ENCODE results near the gene MTF2. TPM values are rescaled to one million over a fixed set of nuclear protein-coding genes. Genes with fewer than 3 reads are reported as not detected.

The MTF2 gene
- total RNA-seq, 2 donors from 2014 or later = 13.5 to 13.7 TPM

DNA sequence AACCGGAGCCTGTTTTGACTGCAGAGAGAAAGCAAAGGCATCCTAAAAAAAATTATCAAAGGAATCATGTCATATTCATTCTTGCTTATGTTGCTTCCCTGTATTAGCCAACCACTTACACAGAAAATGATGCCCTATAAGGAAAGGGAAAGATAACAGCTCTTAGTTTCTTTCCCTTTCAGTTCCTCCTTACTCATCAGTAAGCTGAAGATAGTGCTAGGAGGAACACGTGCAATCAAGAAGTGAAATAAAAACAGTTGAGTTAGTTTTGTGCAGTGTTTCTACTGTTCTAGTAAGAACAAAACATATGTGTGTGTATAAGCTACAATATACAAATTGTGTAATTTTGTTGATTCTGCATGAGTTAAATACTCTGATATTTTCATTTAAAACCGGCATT is 45.3 kb upstream of the MTF2 start:
- H3K9me3 ChIP-seq = no peaks in the 10 kb centered on the region
- no peaks in the 10 kb centered on the region for H3K27me3 ChIP-seq
- no peaks in the 10 kb centered on the region for H3K4me1 ChIP-seq
- DNase-seq = no peak
- intact Hi-C loops (cut with DNase I) = no loop called here
- WGBS, 2 donors = 68 to 79% methylated on average over 3 of the region's 3 CpGs
- no peak overlapping the region for H3K4me3 ChIP-seq
- ATAC-seq = no peak
- TF ChIP-seq, protein P1, sequence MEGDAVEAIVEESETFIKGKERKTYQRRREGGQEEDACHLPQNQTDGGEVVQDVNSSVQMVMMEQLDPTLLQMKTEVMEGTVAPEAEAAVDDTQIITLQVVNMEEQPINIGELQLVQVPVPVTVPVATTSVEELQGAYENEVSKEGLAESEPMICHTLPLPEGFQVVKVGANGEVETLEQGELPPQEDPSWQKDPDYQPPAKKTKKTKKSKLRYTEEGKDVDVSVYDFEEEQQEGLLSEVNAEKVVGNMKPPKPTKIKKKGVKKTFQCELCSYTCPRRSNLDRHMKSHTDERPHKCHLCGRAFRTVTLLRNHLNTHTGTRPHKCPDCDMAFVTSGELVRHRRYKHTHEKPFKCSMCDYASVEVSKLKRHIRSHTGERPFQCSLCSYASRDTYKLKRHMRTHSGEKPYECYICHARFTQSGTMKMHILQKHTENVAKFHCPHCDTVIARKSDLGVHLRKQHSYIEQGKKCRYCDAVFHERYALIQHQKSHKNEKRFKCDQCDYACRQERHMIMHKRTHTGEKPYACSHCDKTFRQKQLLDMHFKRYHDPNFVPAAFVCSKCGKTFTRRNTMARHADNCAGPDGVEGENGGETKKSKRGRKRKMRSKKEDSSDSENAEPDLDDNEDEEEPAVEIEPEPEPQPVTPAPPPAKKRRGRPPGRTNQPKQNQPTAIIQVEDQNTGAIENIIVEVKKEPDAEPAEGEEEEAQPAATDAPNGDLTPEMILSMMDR (IDR thresholded peaks at IDR 0.05) = no peak
- no peak for TF ChIP-seq POLR2A (IDR thresholded peaks at IDR 0.05)
- no peak overlapping the region for H3K27ac ChIP-seq
- H3K36me3 ChIP-seq (replicated peaks in 1 of 2; ENCODE audit: insufficient read depth in 1 of 2, low read depth in 2 of 2) = no peaks in the 10 kb centered on the region

DNA sequence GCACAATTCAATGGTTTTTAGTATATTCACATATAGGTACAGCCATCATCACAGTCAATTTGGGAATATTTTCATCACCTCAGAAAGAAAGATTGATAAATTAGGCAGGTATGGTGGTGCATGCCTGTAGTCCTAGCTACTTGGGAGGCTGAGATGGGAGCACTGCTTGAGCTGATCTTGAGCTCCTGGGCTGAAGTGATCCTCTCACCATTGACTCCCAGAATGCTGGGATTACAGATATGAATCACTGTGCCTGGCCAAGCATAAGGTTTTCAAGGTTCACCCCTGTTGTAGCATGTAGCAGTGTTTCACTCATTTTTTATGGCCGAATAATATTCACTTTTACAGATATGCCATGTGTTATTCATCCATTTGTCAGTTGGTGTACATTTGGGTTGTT is 44.7 kb upstream of the MTF2 start:
- Histone ChIP-seq H3K36me3 (replicated peaks in 1 of 2; ENCODE audit: insufficient read depth in 1 of 2, low read depth in 2 of 2) (no peaks in the 10 kb centered on the region), H3K4me3 (no peak overlapping the region), H3K9me3 (no peaks in the 10 kb centered on the region), H3K27ac (no peak overlapping the region), H3K4me1 (no peaks in the 10 kb centered on the region), H3K27me3 (no peaks in the 10 kb centered on the region)
- ATAC-seq (no peak), DNase-seq (no peak)
- no peak for TF ChIP-seq POLR2A (IDR thresholded peaks at IDR 0.05)
- TF ChIP-seq, protein P1 (IDR thresholded peaks at IDR 0.05) = no peak
- intact Hi-C loops (cut with DNase I) = no loop called here
- WGBS, 2 donors = 88 to 94% methylated on average over 1 of the region's 1 CpG

DNA sequence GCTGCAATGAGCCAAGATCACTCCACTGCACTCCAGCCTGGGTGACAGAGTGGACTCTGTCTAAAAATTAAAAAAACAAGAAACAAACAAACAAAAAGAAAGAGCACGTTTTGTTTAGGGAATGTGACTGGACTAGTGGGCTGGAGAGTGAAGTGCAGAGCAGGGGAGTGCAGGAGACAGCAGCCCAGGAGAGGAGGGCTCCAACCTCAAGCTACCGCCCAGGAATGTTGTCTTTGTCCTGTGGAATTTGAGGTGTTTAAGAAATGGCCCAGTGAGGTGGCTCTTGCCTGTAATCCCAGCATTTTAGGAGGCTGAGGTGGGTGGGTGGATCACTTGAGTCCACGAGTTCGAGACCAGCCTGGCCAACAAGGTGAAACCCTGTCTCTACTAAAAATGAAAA is 42.4 kb upstream of the MTF2 start:
- Histone ChIP-seq H3K36me3 (replicated peaks in 1 of 2; ENCODE audit: insufficient read depth in 1 of 2, low read depth in 2 of 2) (no peaks in the 10 kb centered on the region), H3K4me3 (no peak overlapping the region), H3K27ac (no peak overlapping the region), H3K27me3 (no peaks in the 10 kb centered on the region), H3K4me1 (no peaks in the 10 kb centered on the region), H3K9me3 (no peaks in the 10 kb centered on the region)
- WGBS, 2 donors = 70 to 72% methylated on average over 4 of the region's 4 CpGs
- ATAC-seq = no peak
- TF ChIP-seq, protein P1 (IDR thresholded peaks at IDR 0.05) = no peak
- no peak for TF ChIP-seq POLR2A (IDR thresholded peaks at IDR 0.05)
- intact Hi-C loops (cut with DNase I) = no loop called here
- no peak for DNase-seq

DNA sequence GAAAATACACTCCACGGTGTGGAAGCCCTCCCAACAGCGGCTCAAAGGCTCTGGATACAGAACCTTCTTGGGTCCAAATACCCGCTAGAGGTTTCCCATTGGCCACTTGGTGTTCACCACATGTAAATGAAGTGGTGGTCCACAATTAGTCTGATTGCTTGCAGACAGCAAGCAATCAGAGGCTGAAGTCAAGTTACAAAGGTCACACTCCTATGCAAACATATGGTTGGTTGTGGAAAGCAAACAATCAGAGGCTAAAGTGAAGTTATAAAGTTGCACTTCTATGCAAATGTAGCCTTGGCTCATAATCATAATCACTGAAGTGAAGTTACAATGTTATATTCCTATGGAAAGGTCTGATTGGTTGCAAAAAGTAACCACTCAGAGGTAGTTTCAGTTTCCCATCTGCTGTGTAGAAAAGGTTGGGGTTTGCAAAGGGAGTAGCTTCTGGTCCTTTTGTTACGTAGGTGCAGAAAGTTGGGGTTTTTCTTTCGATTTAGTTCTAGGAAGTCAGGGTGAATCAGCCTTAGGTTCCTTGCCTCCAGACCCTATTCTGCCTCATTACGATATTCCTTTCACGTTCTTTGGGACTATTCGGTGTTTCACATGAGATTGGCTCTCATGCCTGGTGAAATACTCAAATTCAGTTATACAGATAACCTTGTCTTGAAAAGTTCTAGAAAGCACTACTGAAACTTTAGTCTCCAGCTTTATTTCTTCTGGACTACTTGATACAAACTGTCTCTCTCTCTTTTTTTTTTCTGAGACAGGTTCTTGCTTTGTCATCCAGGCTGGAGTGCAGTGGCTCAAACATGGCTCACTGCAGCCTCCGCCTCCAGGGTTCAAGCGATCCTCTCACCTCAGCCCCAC is 36.7 kb upstream of the MTF2 start:
- 63 to 68% methylated on average over 10 of the region's 10 CpGs for WGBS, 2 donors
- Histone ChIP-seq H3K4me1 (no peaks in the 10 kb centered on the region), H3K27me3 (no peaks in the 10 kb centered on the region), H3K27ac (no peak overlapping the region), H3K36me3 (replicated peaks in 1 of 2; ENCODE audit: insufficient read depth in 1 of 2, low read depth in 2 of 2) (no peaks in the 10 kb centered on the region), H3K4me3 (no peak overlapping the region), H3K9me3 (no peaks in the 10 kb centered on the region)
- DNase-seq (no peak), ATAC-seq (peak; percentile 24)
- intact Hi-C loops (cut with DNase I) = no loop called here
- TF ChIP-seq, protein P1 (IDR thresholded peaks at IDR 0.05) = no peak
- TF ChIP-seq POLR2A (IDR thresholded peaks at IDR 0.05) = no peak

Measured in body of pancreas (tissue), 4 donors.